Tibial artery (tissue), 4 donors: ENCODE results near the gene OR52I1.

Experiments used
- DNase-seq, 2 donors: peaks; one replicate each; pipeline ENCODE4 v3.0.0-alpha.2; 2019
- H3K27ac ChIP-seq, 2 donors: fragments of 200-600 bp; sonication (generic) in 1 of 2; 1 replicate in 1 of 2; 2 replicates in 1 of 2; pipeline ENCODE4 v1.5.1; 2018 to 2019; ENCODE audit warnings: mild to moderate bottlenecking in 1 of 2
- H3K27me3 ChIP-seq, 2 donors: fragments of 200-600 bp; sonication (generic) in 1 of 2; one replicate each; pipeline versions ENCODE4 v1.5.1 to v1.6.0; 2016 to 2019
- H3K36me3 ChIP-seq, 3 donors: fragments of 200-600 bp; sonication (generic) in 2 of 3; one replicate each; pipeline ENCODE4 v1.5.1; 2016 to 2019; ENCODE audit warnings: mild to moderate bottlenecking in 2 of 3
- H3K4me1 ChIP-seq, 4 donors: fragments of 200-600 bp; sonication (generic) in 2 of 4; 1 replicate in 3 of 4; 2 replicates in 1 of 4; pipeline ENCODE4 v1.5.1; 2016 to 2019
- H3K4me3 ChIP-seq, 2 donors: fragments of 200-600 bp; sonication (generic) in 1 of 2; 1 replicate in 1 of 2; 2 replicates in 1 of 2; pipeline ENCODE4 v1.5.1; 2018 to 2019; ENCODE audit warnings: mild to moderate bottlenecking in 2 of 2
- H3K9me3 ChIP-seq, 3 donors: fragments of 200-600 bp; sonication (generic) in 1 of 3; one replicate each; pipeline ENCODE4 v1.5.1; 2016 to 2019
- CTCF ChIP-seq, 2 experiments: fragments of 200-600 bp in 1 of 2; fragments of 450-650 bp in 1 of 2; IDR thresholded peaks; one replicate each; pipeline ENCODE4 v1.5.1; 2017 to 2019; ENCODE audit warnings: antibody characterized with exemption in 2 of 2, mild to moderate bottlenecking in 1 of 2, moderate library complexity in 1 of 2
- intact Hi-C: fragments of 100-400 bp; cut with DNase I; formaldehyde crosslinking; loops from one replicate; pipeline ENCODE4 v1.15.0; 2023; ENCODE audit warnings: low total_unique reads

Gene OR52I1

GRCh38 chr11:4577761-4578160 lies 16.1 kb upstream of the OR52I1 start:
- H3K27me3 ChIP-seq, result no peaks in the 10 kb centered on the region
- no peak overlapping the region for H3K27ac ChIP-seq
- no peak for TF ChIP-seq CTCF (IDR thresholded peaks at IDR 0.05)
- no peaks in the 10 kb centered on the region for H3K9me3 ChIP-seq
- H3K4me1 ChIP-seq, result no peaks in the 10 kb centered on the region
- no peaks in the 10 kb centered on the region for H3K36me3 ChIP-seq
- intact Hi-C loops, result no loop called here
- H3K4me3 ChIP-seq, result no peak overlapping the region
- no peak for DNase-seq

GRCh38 chr11:4578624-4579023 lies 15.2 kb upstream of the OR52I1 start:
- Histone ChIP-seq H3K9me3 (no peaks in the 10 kb centered on the region), H3K36me3 (no peaks in the 10 kb centered on the region), H3K4me1 (no peaks in the 10 kb centered on the region), H3K27ac (no peak overlapping the region), H3K4me3 (no peak overlapping the region), H3K27me3 (no peaks in the 10 kb centered on the region)
- intact Hi-C loops, result no loop called here
- no peak for DNase-seq
- no peak for TF ChIP-seq CTCF (IDR thresholded peaks at IDR 0.05)

- TF ChIP-seq CTCF (IDR thresholded peaks at IDR 0.05), result no peak
- no peaks in the 10 kb centered on the region for H3K9me3 ChIP-seq
- H3K36me3 ChIP-seq, result no peaks in the 10 kb centered on the region
- H3K4me1 ChIP-seq, result no peaks in the 10 kb centered on the region
- no peak overlapping the region for H3K4me3 ChIP-seq
- intact Hi-C loops, result no loop called here
- no peak overlapping the region for H3K27ac ChIP-seq
- DNase-seq, result no peak
- no peaks in the 10 kb centered on the region for H3K27me3 ChIP-seq
These were observed 13.7 kb upstream of the OR52I1 start for GRCh38 chr11:4580124-4580523.

- TF ChIP-seq CTCF (IDR thresholded peaks at IDR 0.05), result no peak
- DNase-seq, result no peak
- H3K27me3 ChIP-seq, result no peaks in the 10 kb centered on the region
- H3K4me3 ChIP-seq, result no peak within 1 kb of the TSS
- H3K4me1 ChIP-seq, result no peaks in the 10 kb centered on the region
- intact Hi-C loops, result no loop called here
- no peak within 1 kb of the TSS for H3K27ac ChIP-seq
- no peaks in the 10 kb centered on the region for H3K36me3 ChIP-seq
- H3K9me3 ChIP-seq, result no peaks in the 10 kb centered on the region
These were observed 12.4 kb upstream of the OR52I1 start, which contains the start of gene OR52I2 for GRCh38 chr11:4581443-4581842. TSS of gene OR52I2 (plus strand) at chr11:4581743.

- DNase-seq, result no peak
- intact Hi-C loops, result no loop called here
These were observed 4.8 kb upstream of the OR52I1 start for GRCh38 chr11:4589017-4589416.

More at GRCh38 chr11:4589017-4589416, 4.8 kb upstream of the OR52I1 start:
- H3K4me3 ChIP-seq, result no peak overlapping the region
- no peaks in the 10 kb centered on the region for H3K36me3 ChIP-seq
- H3K27ac ChIP-seq, result no peak overlapping the region
- TF ChIP-seq CTCF (IDR thresholded peaks at IDR 0.05), result no peak
- H3K9me3 ChIP-seq, result no peaks in the 10 kb centered on the region
- H3K27me3 ChIP-seq, result no peaks in the 10 kb centered on the region
- no peaks in the 10 kb centered on the region for H3K4me1 ChIP-seq
